ENCODE measurements around the gene ACOT7.

- TF ChIP-seq CTCF (conservative IDR thresholded peaks at IDR 0.05; ENCODE audit: low read length) (no peak), EZH2phosphoT487 (IDR thresholded peaks at IDR 0.05; ENCODE audit: borderline replicate concordance, low read depth, low read length) (no peak)
These were observed 145.3 kb downstream of the ACOT7 start for GRCh38 chr1:6248161-6248776.

Data from OCI-LY7 (cell line).